Transverse colon (tissue), 4 donors: ENCODE measurements around the gene HOPX. TPM values are rescaled to one million over a fixed set of nuclear protein-coding genes. Genes with fewer than 3 reads are reported as not detected.
"Not testable (repeated sequence)": the region's sequence is repeated elsewhere in the genome, so short reads cannot be mapped to it uniquely, and the experiment has no call there.

Experiments used
- DNase-seq: peaks from one replicate; pipeline ENCODE4 v3.0.0-alpha.2; 2019
- H3K27ac ChIP-seq, 4 donors: fragments of 200-600 bp; sonication (generic); 2 replicates each; pipeline ENCODE4 v1.5.1; 2016 to 2018; ENCODE audit warnings: inconsistent platforms in 4 of 4
- H3K27me3 ChIP-seq: fragments of 200-600 bp; sonication (generic); 2 replicates; pipeline ENCODE4 v1.5.1; 2017; ENCODE audit warnings: inconsistent platforms
- H3K36me3 ChIP-seq, 4 donors: fragments of 200-600 bp; sonication (generic); 2 replicates each; pipeline ENCODE4 v1.5.1; 2017 to 2019; ENCODE audit warnings: inconsistent platforms in 4 of 4
- H3K4me1 ChIP-seq, 4 donors: fragments of 200-600 bp; sonication (generic); 2 replicates each; pipeline ENCODE4 v1.5.1; 2017 to 2020; ENCODE audit warnings: inconsistent platforms in 4 of 4
- H3K4me3 ChIP-seq, 4 donors: fragments of 200-600 bp; sonication (generic); 1 replicate in 1 of 4; 2 replicates in 3 of 4; pipeline versions ENCODE4 v1.5.1 to v1.6.1; 2017 to 2019; ENCODE audit warnings: inconsistent platforms in 4 of 4
- H3K9me3 ChIP-seq, 2 donors: fragments of 200-600 bp; sonication (generic); 2 replicates each; pipeline ENCODE4 v1.5.1; 2017 to 2019; ENCODE audit warnings: inconsistent platforms in 2 of 2
- EP300 ChIP-seq: sonication (generic); formaldehyde crosslinking; IDR thresholded peaks from one replicate; pipeline ENCODE4 v1.6.1; 2017; ENCODE audit warnings: antibody characterized with exemption, low read depth
- POLR2A ChIP-seq: fragments of 450-650 bp; IDR thresholded peaks from one replicate; pipeline ENCODE4 v1.6.1; 2016; ENCODE audit warnings: antibody characterized with exemption, mild to moderate bottlenecking, moderate library complexity
- POLR2AphosphoS5 ChIP-seq, 3 donors: sonication (generic); formaldehyde crosslinking; IDR thresholded peaks; one replicate each; pipeline ENCODE4 v1.6.1; 2016; ENCODE audit warnings: antibody characterized with exemption in 3 of 3
- WGBS, 2 donors: methylation state at CpG; one replicate each; pipeline ENCODE4 v1.1.5; 2018; ENCODE audit warnings: low coverage in 1 of 2; 5-methylcytosine and 5-hydroxymethylcytosine counted together
- in situ Hi-C, 4 donors: fragments of 200-750 bp; cut with MboI; loops; one replicate each; pipeline versions ENCODE4 v1.15.0 to v1.15.1; 2017; ENCODE audit warnings: low sequenced_read_pairs in 3 of 4, low pct_ligation_motif_present in 1 of 4, low pct_unique_long_range_greater_than_20kb in 1 of 4
- intact Hi-C: fragments of 100-400 bp; cut with DNase I; formaldehyde crosslinking; loops from one replicate; pipeline ENCODE4 v1.15.1; 2023; ENCODE audit warnings: low total_unique reads
- total RNA-seq, 4 donors: library from RNA; depleted of rRNA; stranded (reverse); fragments of >200 nt; gene quantifications; one replicate each; pipeline ENCODE4 v1.1.0, GENCODE V29; 2016
- TF ChIP-seq, protein P1 (sequence below), 5 experiments: fragments of 200-600 bp in 3 of 5; fragments of 450-650 bp in 2 of 5; sonication (generic) in 3 of 5; IDR thresholded peaks; 1 replicate in 2 of 5; 2 replicates in 3 of 5; pipeline ENCODE4 v1.5.1; 2016 to 2017; ENCODE audit warnings: antibody characterized with exemption in 5 of 5, inconsistent platforms in 3 of 5, mild to moderate bottlenecking in 2 of 5, moderate library complexity in 1 of 5

HOPX gene
- total RNA-seq, 4 donors from 2014 or later = 2.6 to 27.5 (median 7.7) TPM

DNA sequence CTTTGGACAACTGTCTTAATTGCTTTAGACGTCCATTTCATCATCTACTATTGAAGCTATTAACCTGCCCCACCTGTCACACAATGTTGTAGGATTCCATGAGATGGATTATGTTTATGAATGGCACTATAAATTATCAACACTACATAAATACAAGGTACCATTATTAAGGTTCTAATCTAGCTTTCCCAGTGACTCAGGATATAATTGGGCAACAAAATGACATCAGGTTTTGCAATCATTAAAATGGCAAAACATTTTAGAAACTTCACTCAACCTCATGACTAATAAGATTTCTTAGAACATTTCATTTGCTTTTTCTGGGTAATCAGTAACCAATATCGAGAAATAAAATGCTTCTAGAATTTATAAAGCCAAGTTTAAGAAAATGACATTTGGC lies 9.2 kb downstream of the HOPX start:
- Histone ChIP-seq H3K4me1 (no peaks in the 10 kb centered on the region), H3K4me3 (no peak overlapping the region), H3K36me3 (no peaks in the 10 kb centered on the region), H3K27ac (no peak overlapping the region), H3K27me3 (peaks cover 1% of the 10 kb centered on the region), H3K9me3 (no peaks in the 10 kb centered on the region)
- 63 to 64% methylated on average over 2 of the region's 2 CpGs for WGBS, 2 donors
- TF ChIP-seq EP300 (no peak), POLR2AphosphoS5 (IDR thresholded peaks at IDR 0.05) (no peak), POLR2A (no peak)
- TF ChIP-seq, protein P1, sequence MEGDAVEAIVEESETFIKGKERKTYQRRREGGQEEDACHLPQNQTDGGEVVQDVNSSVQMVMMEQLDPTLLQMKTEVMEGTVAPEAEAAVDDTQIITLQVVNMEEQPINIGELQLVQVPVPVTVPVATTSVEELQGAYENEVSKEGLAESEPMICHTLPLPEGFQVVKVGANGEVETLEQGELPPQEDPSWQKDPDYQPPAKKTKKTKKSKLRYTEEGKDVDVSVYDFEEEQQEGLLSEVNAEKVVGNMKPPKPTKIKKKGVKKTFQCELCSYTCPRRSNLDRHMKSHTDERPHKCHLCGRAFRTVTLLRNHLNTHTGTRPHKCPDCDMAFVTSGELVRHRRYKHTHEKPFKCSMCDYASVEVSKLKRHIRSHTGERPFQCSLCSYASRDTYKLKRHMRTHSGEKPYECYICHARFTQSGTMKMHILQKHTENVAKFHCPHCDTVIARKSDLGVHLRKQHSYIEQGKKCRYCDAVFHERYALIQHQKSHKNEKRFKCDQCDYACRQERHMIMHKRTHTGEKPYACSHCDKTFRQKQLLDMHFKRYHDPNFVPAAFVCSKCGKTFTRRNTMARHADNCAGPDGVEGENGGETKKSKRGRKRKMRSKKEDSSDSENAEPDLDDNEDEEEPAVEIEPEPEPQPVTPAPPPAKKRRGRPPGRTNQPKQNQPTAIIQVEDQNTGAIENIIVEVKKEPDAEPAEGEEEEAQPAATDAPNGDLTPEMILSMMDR (IDR thresholded peaks at IDR 0.05) = no peak
- DNase-seq = no peak
- in situ Hi-C loops (no loop called here), intact Hi-C loops (no loop called here)

GRCh38 chr4:56671373-56671772 lies 9.7 kb downstream of the HOPX start:
- H3K4me3 ChIP-seq = no peak overlapping the region
- peaks cover 6% of the 10 kb centered on the region for H3K27me3 ChIP-seq
- no peaks in the 10 kb centered on the region for H3K4me1 ChIP-seq
- WGBS, 2 donors = 62% methylated on average over 1 of the region's 1 CpG; no CpG with 5 or more reads in 1 of the 2 donors
- intact Hi-C loops = no loop called here
- no peak overlapping the region for H3K27ac ChIP-seq
- TF ChIP-seq POLR2A (no peak), EP300 (no peak), POLR2AphosphoS5 (IDR thresholded peaks at IDR 0.05) (no peak)
- H3K36me3 ChIP-seq = no peaks in the 10 kb centered on the region
- no peak for DNase-seq
- in situ Hi-C loops = no loop called here
- no peaks in the 10 kb centered on the region for H3K9me3 ChIP-seq

DNA sequence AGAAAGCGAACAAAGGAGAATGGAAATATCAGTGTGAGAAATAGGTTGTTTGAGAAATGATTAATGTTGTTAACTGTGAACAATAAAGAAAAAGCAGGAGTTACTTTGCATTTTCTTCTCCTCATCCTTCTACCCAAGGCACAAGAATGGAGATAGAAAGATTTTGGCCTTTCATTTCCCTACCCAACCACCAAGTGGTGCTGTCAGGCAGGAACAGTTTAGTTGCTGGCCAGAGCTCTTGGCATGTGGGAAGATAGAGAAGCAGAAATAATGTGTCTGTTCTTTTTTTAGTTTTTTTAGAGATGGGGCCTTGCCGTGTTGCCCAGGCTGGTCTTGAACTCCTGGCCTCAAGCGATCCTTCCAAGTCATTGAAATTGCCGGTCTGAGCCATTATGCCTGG lies 12.8 kb downstream of the HOPX start:
- 72 to 93% methylated on average over 2 to 4 of the region's 4 CpGs for WGBS, 2 donors
- no peak overlapping the region for H3K4me3 ChIP-seq
- H3K4me1 ChIP-seq = no peaks in the 10 kb centered on the region
- H3K27me3 ChIP-seq = peaks cover 8% of the 10 kb centered on the region
- H3K36me3 ChIP-seq = no peaks in the 10 kb centered on the region
- in situ Hi-C loops (loop anchor here in 2 of 4 donors (10.0 kb wide), 1 partner anchor 137 kb away; no protein-coding TSS in a partner anchor), intact Hi-C loops (loop anchor here (10.0 kb wide), 1 partner anchor 127 kb away; no protein-coding TSS in a partner anchor)
- peak; percentile 15 for DNase-seq
- no peaks in the 10 kb centered on the region for H3K9me3 ChIP-seq
- H3K27ac ChIP-seq = no peak overlapping the region
- no peak for TF ChIP-seq POLR2A
- TF ChIP-seq POLR2AphosphoS5 (IDR thresholded peaks at IDR 0.05) = no peak
- TF ChIP-seq, protein P1 (IDR thresholded peaks at IDR 0.05) = peak; percentile 38 to 70 (median 51)
- TF ChIP-seq EP300 = no peak

GRCh38 chr4:56667396-56667795 lies 13.7 kb downstream of the HOPX start:
- not testable (repeated sequence) for H3K27me3 ChIP-seq, H3K9me3 ChIP-seq, H3K36me3 ChIP-seq, DNase-seq, H3K4me3 ChIP-seq, H3K4me1 ChIP-seq, H3K27ac ChIP-seq
- WGBS, 2 donors = 14 to 93% methylated on average over 1 of the region's 1 CpG
- intact Hi-C loops = loop anchor here (10.0 kb wide), 1 partner anchor 127 kb away; no protein-coding TSS in a partner anchor
- in situ Hi-C loops = loop anchor here in 2 of 4 donors (10.0 kb wide), 1 partner anchor 137 kb away; no protein-coding TSS in a partner anchor

DNA sequence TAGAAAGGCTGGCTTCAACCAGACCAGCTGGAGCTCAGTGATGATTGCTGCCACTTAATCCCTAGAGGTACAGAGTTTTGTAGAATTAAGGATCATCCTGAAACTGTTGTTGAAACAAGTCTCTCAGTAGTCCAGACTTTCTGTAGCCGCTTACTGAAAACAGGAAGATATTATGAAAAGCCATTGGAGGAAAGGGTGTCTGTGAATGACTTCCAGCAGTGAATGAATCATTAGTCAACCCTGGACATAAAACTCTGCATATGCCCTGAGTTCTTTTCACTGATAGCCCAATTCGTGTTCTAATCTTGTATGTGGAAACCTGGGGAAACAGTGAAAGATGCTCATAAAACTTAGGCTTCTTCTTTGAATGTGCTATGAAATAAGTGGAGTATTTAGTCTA lies 14.8 kb downstream of the HOPX start:
- Histone ChIP-seq H3K4me3 (no peak overlapping the region), H3K9me3 (no peaks in the 10 kb centered on the region), H3K36me3 (no peaks in the 10 kb centered on the region), H3K4me1 (no peaks in the 10 kb centered on the region), H3K27me3 (peaks cover 8% of the 10 kb centered on the region), H3K27ac (no peak overlapping the region)
- TF ChIP-seq POLR2AphosphoS5 (IDR thresholded peaks at IDR 0.05) = no peak
- no peak for TF ChIP-seq POLR2A
- TF ChIP-seq, protein P1 (IDR thresholded peaks at IDR 0.05) = no peak
- TF ChIP-seq EP300 = no peak
- in situ Hi-C loops = loop anchor here in 2 of 4 donors (10.0 kb wide), 1 partner anchor 139 kb away; no protein-coding TSS in a partner anchor
- 61 to 94% methylated on average over 2 of the region's 2 CpGs for WGBS, 2 donors
- intact Hi-C loops = loop anchor here (10.0 kb wide), 1 partner anchor 129 kb away; no protein-coding TSS in a partner anchor
- no peak for DNase-seq
